AG20443 (cell line): ENCODE data around the gene GCNT2.
"Not testable (repeated sequence)": the region's sequence is repeated elsewhere in the genome, so short reads cannot be mapped to it uniquely, and the experiment has no call there.

Source experiments
- DNase-seq: peaks from one replicate; pipeline ENCODE4 v3.0.0; 2012; ENCODE audit warnings: low spot score, mixed read lengths

The GCNT2 gene

GRCh38 chr6:10547809-10548208 lies 26.7 kb downstream of the GCNT2 start:
- no peak for DNase-seq

GRCh38 chr6:10550764-10551163 lies 29.6 kb downstream of the GCNT2 start:
- no peak for DNase-seq

- DNase-seq = no peak
These were observed 31.2 kb downstream of the GCNT2 start for GRCh38 chr6:10552270-10552810.

GRCh38 chr6:10553871-10554270 lies 32.7 kb downstream of the GCNT2 start:
- DNase-seq = no peak

- no peak for DNase-seq
These were observed 33.7 kb downstream of the GCNT2 start for GRCh38 chr6:10554826-10555225.

GRCh38 chr6:10555625-10556309 lies 34.6 kb downstream of the GCNT2 start:
- peak; percentile 62 for DNase-seq

- DNase-seq = no peak
These were observed 35.4 kb downstream of the GCNT2 start for GRCh38 chr6:10556589-10556988.

GRCh38 chr6:10556992-10557391 lies 35.8 kb downstream of the GCNT2 start:
- DNase-seq = no peak

GRCh38 chr6:10557913-10558312 lies 36.8 kb downstream of the GCNT2 start:
- DNase-seq = no peak

- no peak for DNase-seq
These were observed 37.4 kb downstream of the GCNT2 start for GRCh38 chr6:10558565-10558964.

GRCh38 chr6:10559522-10560152 lies 38.5 kb downstream of the GCNT2 start:
- DNase-seq = no peak

GRCh38 chr6:10561611-10562199 lies 40.6 kb downstream of the GCNT2 start:
- no peak for DNase-seq

GRCh38 chr6:10564975-10565673 lies 44.0 kb downstream of the GCNT2 start:
- DNase-seq = no peak

- DNase-seq = no peak
These were observed 44.8 kb downstream of the GCNT2 start for GRCh38 chr6:10565913-10566312.

GRCh38 chr6:10567256-10568026 lies 46.3 kb downstream of the GCNT2 start:
- DNase-seq = no peak

GRCh38 chr6:10569392-10570127 lies 48.4 kb downstream of the GCNT2 start:
- DNase-seq = no peak

- DNase-seq = not testable (repeated sequence)
These were observed 54.4 kb downstream of the GCNT2 start for GRCh38 chr6:10575519-10575918.

- DNase-seq = no peak
These were observed 55.1 kb downstream of the GCNT2 start for GRCh38 chr6:10576226-10576625.

- no peak for DNase-seq
These were observed 56.0 kb downstream of the GCNT2 start for GRCh38 chr6:10577112-10577511.

- DNase-seq = no peak
These were observed 57.6 kb downstream of the GCNT2 start for GRCh38 chr6:10578723-10579122.

- DNase-seq = no peak
These were observed 58.7 kb downstream of the GCNT2 start for GRCh38 chr6:10579803-10580202.
